OCI-LY1 (cell line): ENCODE measurements around the gene ZFX.

Source experiments
- EZH2 ChIP-seq: fragments of 200-600 bp; sonication (generic), shearing (Covaris generic); IDR thresholded peaks from 2 replicates; pipeline ENCODE4 v1.8.0; 2017; ENCODE audit warnings: borderline replicate concordance, mixed run types, mild to moderate bottlenecking, antibody characterized with exemption, low read length, moderate library complexity, mixed read lengths
- TF ChIP-seq, protein P1 (sequence below): fragments of 200-600 bp; sonication (generic), shearing (Covaris generic); IDR thresholded peaks from 2 replicates; pipeline ENCODE4 v1.5.1; 2017; ENCODE audit warnings: mild to moderate bottlenecking, antibody characterized with exemption, low read length, moderate library complexity, mixed read lengths

DNA sequence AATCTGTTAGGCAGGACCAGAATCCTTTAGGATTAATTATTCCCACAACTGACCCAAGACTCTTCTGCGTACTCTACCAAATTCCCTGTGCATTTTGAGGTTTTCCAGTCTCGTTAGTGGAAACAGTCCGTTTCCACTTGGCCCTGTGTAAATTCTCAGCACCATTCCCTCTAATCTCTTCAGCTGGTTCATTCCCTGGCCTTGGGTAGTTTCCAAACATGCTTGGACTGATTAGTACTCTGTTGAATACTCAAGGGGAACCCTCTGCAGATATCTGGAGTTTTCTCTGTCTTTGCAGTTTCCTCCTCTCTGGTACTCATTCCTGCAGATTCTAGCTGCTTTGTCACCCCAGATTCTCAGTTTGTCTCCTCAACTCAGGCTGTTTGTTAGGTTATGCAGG lies 80.4 kb downstream of the ZFX start:
- TF ChIP-seq, protein P1, sequence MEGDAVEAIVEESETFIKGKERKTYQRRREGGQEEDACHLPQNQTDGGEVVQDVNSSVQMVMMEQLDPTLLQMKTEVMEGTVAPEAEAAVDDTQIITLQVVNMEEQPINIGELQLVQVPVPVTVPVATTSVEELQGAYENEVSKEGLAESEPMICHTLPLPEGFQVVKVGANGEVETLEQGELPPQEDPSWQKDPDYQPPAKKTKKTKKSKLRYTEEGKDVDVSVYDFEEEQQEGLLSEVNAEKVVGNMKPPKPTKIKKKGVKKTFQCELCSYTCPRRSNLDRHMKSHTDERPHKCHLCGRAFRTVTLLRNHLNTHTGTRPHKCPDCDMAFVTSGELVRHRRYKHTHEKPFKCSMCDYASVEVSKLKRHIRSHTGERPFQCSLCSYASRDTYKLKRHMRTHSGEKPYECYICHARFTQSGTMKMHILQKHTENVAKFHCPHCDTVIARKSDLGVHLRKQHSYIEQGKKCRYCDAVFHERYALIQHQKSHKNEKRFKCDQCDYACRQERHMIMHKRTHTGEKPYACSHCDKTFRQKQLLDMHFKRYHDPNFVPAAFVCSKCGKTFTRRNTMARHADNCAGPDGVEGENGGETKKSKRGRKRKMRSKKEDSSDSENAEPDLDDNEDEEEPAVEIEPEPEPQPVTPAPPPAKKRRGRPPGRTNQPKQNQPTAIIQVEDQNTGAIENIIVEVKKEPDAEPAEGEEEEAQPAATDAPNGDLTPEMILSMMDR = no peak
- TF ChIP-seq EZH2 = no peak
